KOPT-K1 (cell line): ENCODE results near the gene TPCN1.
A peak's percentile ranks its signal among the peaks of the same experiment; 100 is the strongest.

Experiments
- H3K27ac ChIP-seq: fragments of 200-600 bp; sonication (generic); 2 replicates; pipeline ENCODE4 v1.5.1; 2016; ENCODE audit warnings: antibody characterized with exemption, mild to moderate bottlenecking, low read depth, low read length; ENCODE audit not compliant: poor library complexity, severe bottlenecking
- H3K36me3 ChIP-seq: fragments of 200-600 bp; sonication (generic); 2 replicates; pipeline ENCODE4 v1.5.1; 2017; ENCODE audit warnings: antibody characterized with exemption, mild to moderate bottlenecking, low read length, moderate library complexity; ENCODE audit not compliant: insufficient read depth
- H3K9me3 ChIP-seq: fragments of 200-600 bp; sonication (generic); 2 replicates; pipeline ENCODE4 v1.5.1; 2017; ENCODE audit warnings: antibody characterized with exemption, low read length, mild to moderate bottlenecking; ENCODE audit not compliant: insufficient read depth, poor library complexity, severe bottlenecking

TPCN1 gene

GRCh38 chr12:113221181-113221996 is at the start of gene TPCN1:
Gene TPCN1, plus strand, starts transcription at chr12:113221464. Its CDS starts 5,389 bp downstream, at chr12:113226853.
- peak within 1 kb of the TSS; percentile 56 for H3K27ac ChIP-seq
- H3K36me3 ChIP-seq, result no peaks in the 10 kb centered on the region
- H3K9me3 ChIP-seq, result no peaks in the 10 kb centered on the region

GRCh38 chr12:113171543-113171942 is 49.7 kb upstream of the TPCN1 start:
- no peaks in the 10 kb centered on the region for H3K9me3 ChIP-seq
- H3K36me3 ChIP-seq, result peaks cover 93% of the 10 kb centered on the region
- peak overlapping the region; percentile 90 for H3K27ac ChIP-seq

GRCh38 chr12:113172185-113172584 is 49.1 kb upstream of the TPCN1 start:
- Histone ChIP-seq H3K27ac (peak overlapping the region; percentile 90), H3K36me3 (peaks cover 93% of the 10 kb centered on the region), H3K9me3 (no peaks in the 10 kb centered on the region)

- Histone ChIP-seq H3K27ac (peak overlapping the region; percentile 90), H3K9me3 (no peaks in the 10 kb centered on the region), H3K36me3 (peaks cover 93% of the 10 kb centered on the region)
Observed at GRCh38 chr12:113173081-113173698, 48.1 kb upstream of the TPCN1 start.

GRCh38 chr12:113174461-113175384 is 46.5 kb upstream of the TPCN1 start:
- Histone ChIP-seq H3K27ac (peak overlapping the region; percentile 90), H3K9me3 (no peaks in the 10 kb centered on the region), H3K36me3 (peaks cover 93% of the 10 kb centered on the region)

- H3K36me3 ChIP-seq, result peaks cover 93% of the 10 kb centered on the region
- H3K9me3 ChIP-seq, result no peaks in the 10 kb centered on the region
- H3K27ac ChIP-seq, result no peak overlapping the region
Observed at GRCh38 chr12:113179023-113179422, 42.2 kb upstream of the TPCN1 start.

GRCh38 chr12:113180333-113180732 is 40.9 kb upstream of the TPCN1 start:
- no peaks in the 10 kb centered on the region for H3K9me3 ChIP-seq
- H3K27ac ChIP-seq, result no peak overlapping the region
- H3K36me3 ChIP-seq, result peaks cover 80% of the 10 kb centered on the region

GRCh38 chr12:113181975-113182374 is 39.3 kb upstream of the TPCN1 start:
- Histone ChIP-seq H3K9me3 (no peaks in the 10 kb centered on the region), H3K36me3 (peaks cover 70% of the 10 kb centered on the region), H3K27ac (no peak overlapping the region)

GRCh38 chr12:113183030-113183589 is 38.2 kb upstream of the TPCN1 start:
- peaks cover 65% of the 10 kb centered on the region for H3K36me3 ChIP-seq
- no peak overlapping the region for H3K27ac ChIP-seq
- no peaks in the 10 kb centered on the region for H3K9me3 ChIP-seq

GRCh38 chr12:113184098-113184899 is 37.0 kb upstream of the TPCN1 start:
- Histone ChIP-seq H3K27ac (peak overlapping the region; percentile 92), H3K36me3 (peaks cover 65% of the 10 kb centered on the region), H3K9me3 (no peaks in the 10 kb centered on the region)

GRCh38 chr12:113184900-113185179 is 36.4 kb upstream of the TPCN1 start:
- Histone ChIP-seq H3K9me3 (no peaks in the 10 kb centered on the region), H3K27ac (peak overlapping the region; percentile 92), H3K36me3 (peaks cover 65% of the 10 kb centered on the region)

- peak within 1 kb of the TSS; percentile 92 for H3K27ac ChIP-seq
- H3K36me3 ChIP-seq, result peaks cover 64% of the 10 kb centered on the region
Observed at GRCh38 chr12:113185180-113186032, 35.9 kb upstream of the TPCN1 start, which contains the start of the genes DDX54 and RITA1. Gene DDX54, minus strand, starts transcription at chr12:113185478. Its CDS starts 27 bp downstream, at chr12:113185451. Gene RITA1, plus strand, starts transcription at chr12:113185721. Its CDS starts 1,026 bp downstream, at chr12:113186747.

GRCh38 chr12:113186033-113186365 is 35.3 kb upstream of the TPCN1 start:
- H3K36me3 ChIP-seq, result peaks cover 64% of the 10 kb centered on the region
- no peaks in the 10 kb centered on the region for H3K9me3 ChIP-seq
- peak overlapping the region; percentile 92 for H3K27ac ChIP-seq

More at GRCh38 chr12:113185180-113186032, 35.9 kb upstream of the TPCN1 start, which contains the start of the genes DDX54 and RITA1:
- no peaks in the 10 kb centered on the region for H3K9me3 ChIP-seq
